ENCODE results near the gene MTURN. TPM values are rescaled to one million over a fixed set of nuclear protein-coding genes. Genes with fewer than 3 reads are reported as not detected.
"Not testable (repeated sequence)": the region's sequence is repeated elsewhere in the genome, so short reads cannot be mapped to it uniquely, and the experiment has no call there.

MTURN gene
- 8.5 and 16.0 TPM in 2 replicates for total RNA-seq (2014; rRNA removed; shearing (Covaris generic))

DNA sequence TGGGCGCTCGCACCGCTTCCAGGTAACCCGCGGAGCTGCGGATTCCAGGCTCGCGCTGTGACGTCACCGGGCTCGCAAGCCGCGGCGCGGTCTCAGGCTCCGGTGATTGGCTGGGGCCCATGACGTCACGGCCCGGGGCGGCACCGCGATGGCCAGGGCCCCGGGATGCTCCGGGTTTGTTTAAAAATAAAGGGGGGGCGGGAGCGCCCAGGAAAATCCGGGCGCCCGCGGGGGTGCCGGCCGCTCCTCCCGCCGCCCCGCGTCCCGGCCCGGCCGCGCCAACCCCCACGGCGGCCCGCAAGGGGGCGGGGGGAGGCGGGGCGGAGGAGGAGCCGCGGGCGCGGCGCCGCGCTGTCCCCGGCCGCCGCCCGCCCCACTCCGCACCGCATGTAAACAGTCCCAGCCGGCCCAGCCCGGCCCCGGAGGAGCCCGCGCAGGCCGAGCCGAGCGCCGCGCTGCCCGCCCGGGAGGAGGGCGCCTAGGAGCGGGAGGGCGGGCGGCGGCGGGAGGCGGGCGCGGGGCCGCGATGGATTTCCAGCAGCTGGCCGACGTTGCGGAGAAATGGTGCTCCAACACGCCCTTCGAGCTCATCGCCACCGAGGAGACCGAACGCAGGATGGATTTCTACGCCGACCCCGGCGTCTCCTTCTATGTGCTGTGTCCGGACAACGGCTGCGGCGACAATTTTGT, at the start of gene MTURN:
Gene MTURN, plus strand, starts transcription at position 376 of the 690 bp plus-strand sequence. Its CDS starts 151 bp downstream, at position 527.
- Histone ChIP-seq H3K4me3 (peak within 1 kb of the TSS; percentile 91), H3K27ac (peak within 1 kb of the TSS; percentile 78), H3K9me3 (replicated peaks) (no peaks in the 10 kb centered on the region; the same call in 1 of the 2 replicates), H3K36me3 (peaks cover 7% of the 10 kb centered on the region), H3K4me1 (replicated peaks) (peaks cover 15% of the 10 kb centered on the region), H3K27me3 (replicated peaks) (no peaks in the 10 kb centered on the region)
- peak; percentile 79 to 86 for DNase-seq (ENCODE audit: low read depth in 1 of 2, low spot score in 2 of 2)

DNA sequence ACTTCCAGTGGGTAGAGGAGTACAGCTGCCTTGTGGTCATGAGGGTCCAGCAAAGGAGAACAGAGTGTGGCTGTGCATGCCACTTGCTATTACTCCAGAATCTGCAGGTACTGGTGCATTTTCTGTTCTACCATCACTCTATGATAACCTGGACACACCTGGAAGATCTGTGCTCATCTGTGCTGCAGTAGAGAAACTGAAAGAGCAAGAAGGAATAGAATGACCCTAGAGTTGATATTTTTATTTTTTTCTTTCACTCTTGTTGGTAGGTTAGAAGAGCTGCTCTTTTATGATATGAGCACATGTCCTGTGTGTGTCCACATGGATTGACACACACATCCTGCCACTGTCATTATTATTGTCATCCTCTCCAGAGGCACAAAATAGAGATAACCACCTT, 48.3 kb upstream of the MTURN start:
- Histone ChIP-seq H3K36me3 (no peaks in the 10 kb centered on the region), H3K27ac (no peak overlapping the region), H3K9me3 (replicated peaks) (no peaks in the 10 kb centered on the region), H3K4me1 (replicated peaks) (peaks cover 4% of the 10 kb centered on the region), H3K27me3 (replicated peaks) (no peaks in the 10 kb centered on the region), H3K4me3 (no peak overlapping the region)
- DNase-seq (ENCODE audit: low read depth in 1 of 2, low spot score in 2 of 2): no peak

DNA sequence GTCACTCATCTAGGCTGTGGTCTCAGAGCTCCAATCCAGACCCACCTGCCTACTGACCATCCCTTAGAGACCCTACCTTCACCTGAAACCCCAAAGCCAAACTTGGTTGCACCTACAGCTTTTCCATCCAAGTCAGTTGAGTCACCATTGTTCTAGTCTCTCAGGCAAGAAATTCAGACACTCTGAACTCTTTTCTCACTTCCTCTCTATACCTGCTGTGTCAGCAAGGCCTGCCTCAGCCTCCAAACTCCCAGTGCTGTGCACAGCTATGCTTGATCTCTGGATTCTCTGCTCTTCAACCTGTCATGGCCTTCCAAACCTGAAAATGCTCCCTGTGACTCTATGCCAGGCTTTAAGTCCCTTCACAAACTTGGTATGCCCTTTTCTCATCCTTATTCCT, 47.4 kb upstream of the MTURN start:
- Histone ChIP-seq H3K9me3 (replicated peaks) (no peaks in the 10 kb centered on the region; the same call in 1 of the 2 replicates), H3K27ac (no peak overlapping the region), H3K36me3 (no peaks in the 10 kb centered on the region), H3K4me3 (no peak overlapping the region), H3K4me1 (replicated peaks) (peaks cover 10% of the 10 kb centered on the region), H3K27me3 (replicated peaks) (no peaks in the 10 kb centered on the region)
- no peak for DNase-seq (ENCODE audit: low read depth in 1 of 2, low spot score in 2 of 2)

DNA sequence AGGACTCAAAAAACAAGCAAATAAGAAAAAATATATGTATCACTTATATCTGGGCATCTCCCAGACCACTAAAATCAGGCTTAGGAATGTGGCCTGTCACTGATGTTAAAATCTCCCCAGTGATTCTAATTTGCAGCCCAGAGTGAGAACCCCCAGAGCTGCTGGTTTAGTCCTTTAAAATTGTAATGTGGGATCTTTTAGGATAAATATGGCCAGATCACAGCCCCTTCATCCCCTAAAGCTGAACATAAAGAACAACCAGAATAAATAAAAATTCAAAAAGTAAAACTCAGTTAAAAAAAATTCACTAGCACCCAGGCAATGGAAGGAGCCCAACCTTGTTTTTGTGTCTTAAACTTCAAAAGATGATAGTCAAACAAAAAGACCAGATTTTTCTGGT, 46.4 kb upstream of the MTURN start:
- no peaks in the 10 kb centered on the region for H3K27me3 ChIP-seq (replicated peaks)
- H3K36me3 ChIP-seq: no peaks in the 10 kb centered on the region
- H3K9me3 ChIP-seq (replicated peaks): no peaks in the 10 kb centered on the region; the same call in 1 of the 2 replicates
- H3K4me1 ChIP-seq (replicated peaks): peaks cover 10% of the 10 kb centered on the region
- no peak for DNase-seq (ENCODE audit: low read depth in 1 of 2, low spot score in 2 of 2)
- no peak overlapping the region for H3K27ac ChIP-seq
- no peak overlapping the region for H3K4me3 ChIP-seq

DNA sequence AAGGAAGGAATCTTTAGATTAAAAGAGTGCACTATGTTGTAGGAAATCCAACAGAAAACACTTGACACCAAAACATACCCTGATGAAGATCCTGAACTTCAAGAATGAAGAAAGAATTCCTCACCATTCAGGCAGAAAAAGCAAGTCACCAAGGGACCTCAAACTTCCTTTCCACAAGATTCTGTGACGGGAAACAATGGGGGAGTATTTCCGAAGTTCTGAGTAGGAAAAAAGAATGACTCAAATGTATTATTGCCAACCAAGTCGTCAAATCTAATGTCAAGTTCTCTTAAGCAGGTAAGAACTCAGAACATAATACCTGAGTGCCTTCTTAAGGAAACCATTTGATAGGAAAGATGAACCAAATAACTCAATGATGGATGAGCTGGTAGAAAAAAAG, 44.7 kb upstream of the MTURN start:
- no peak overlapping the region for H3K4me3 ChIP-seq
- no peak for DNase-seq (ENCODE audit: low read depth in 1 of 2, low spot score in 2 of 2)
- H3K36me3 ChIP-seq: no peaks in the 10 kb centered on the region
- no peaks in the 10 kb centered on the region for H3K27me3 ChIP-seq (replicated peaks)
- no peak overlapping the region for H3K27ac ChIP-seq
- no peaks in the 10 kb centered on the region; the same call in 1 of the 2 replicates for H3K9me3 ChIP-seq (replicated peaks)
- peaks cover 10% of the 10 kb centered on the region for H3K4me1 ChIP-seq (replicated peaks)

DNA sequence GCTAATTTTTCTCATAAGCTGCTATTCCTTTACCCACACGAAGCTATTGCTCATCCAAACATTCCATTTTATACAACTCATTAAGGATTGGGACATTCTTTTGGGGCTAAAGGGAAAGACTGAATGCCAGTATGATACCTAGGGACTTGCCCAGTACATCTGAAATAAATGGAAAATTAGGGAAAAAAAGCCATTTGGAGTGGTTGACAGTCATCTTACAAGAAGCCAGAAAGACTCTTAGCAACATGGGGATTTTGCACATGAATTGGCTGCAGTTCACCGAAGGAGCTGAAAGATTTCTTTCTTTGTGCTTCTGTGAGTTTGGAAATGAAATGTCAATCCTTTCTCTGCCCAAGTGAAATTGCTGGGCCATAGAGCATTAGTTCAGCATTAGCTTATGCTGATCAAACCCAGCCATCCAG, 43.3 kb upstream of the MTURN start:
- H3K4me3 ChIP-seq: no peak overlapping the region

DNA sequence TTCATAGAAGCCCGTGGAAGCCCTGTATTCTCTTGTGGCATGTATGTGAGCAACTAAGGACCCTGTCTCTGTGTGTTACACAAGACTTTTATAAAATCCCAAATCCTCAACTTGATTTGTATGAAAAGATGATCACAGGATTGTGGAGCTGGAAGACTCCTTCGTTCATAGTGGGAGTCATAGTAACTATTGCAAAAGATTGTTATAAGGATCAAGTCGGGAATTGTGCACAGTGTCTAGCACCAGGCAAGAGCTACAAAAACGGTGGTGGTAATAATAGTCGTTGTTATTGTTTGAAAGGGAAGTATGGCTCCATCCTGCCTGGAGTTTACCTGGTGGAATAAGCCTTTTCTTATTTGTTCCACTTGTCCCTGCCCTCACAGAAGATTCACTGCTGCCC, 42.8 kb upstream of the MTURN start:
- Histone ChIP-seq H3K36me3 (no peaks in the 10 kb centered on the region), H3K4me3 (no peak overlapping the region), H3K27ac (peak overlapping the region; percentile 46), H3K27me3 (replicated peaks) (no peaks in the 10 kb centered on the region), H3K4me1 (replicated peaks) (peaks cover 10% of the 10 kb centered on the region), H3K9me3 (replicated peaks) (no peaks in the 10 kb centered on the region; the same call in 1 of the 2 replicates)
- no peak for DNase-seq (ENCODE audit: low read depth in 1 of 2, low spot score in 2 of 2)

More for the DNA sequence above, 43.3 kb upstream of the MTURN start:
- Histone ChIP-seq H3K4me1 (replicated peaks) (peaks cover 10% of the 10 kb centered on the region), H3K27ac (peak overlapping the region; percentile 46), H3K9me3 (replicated peaks) (no peaks in the 10 kb centered on the region; the same call in 1 of the 2 replicates), H3K27me3 (replicated peaks) (no peaks in the 10 kb centered on the region), H3K36me3 (no peaks in the 10 kb centered on the region)
- peak in 1 of 2 experiments; percentile 63 for DNase-seq (ENCODE audit: low read depth in 1 of 2, low spot score in 2 of 2)

DNA sequence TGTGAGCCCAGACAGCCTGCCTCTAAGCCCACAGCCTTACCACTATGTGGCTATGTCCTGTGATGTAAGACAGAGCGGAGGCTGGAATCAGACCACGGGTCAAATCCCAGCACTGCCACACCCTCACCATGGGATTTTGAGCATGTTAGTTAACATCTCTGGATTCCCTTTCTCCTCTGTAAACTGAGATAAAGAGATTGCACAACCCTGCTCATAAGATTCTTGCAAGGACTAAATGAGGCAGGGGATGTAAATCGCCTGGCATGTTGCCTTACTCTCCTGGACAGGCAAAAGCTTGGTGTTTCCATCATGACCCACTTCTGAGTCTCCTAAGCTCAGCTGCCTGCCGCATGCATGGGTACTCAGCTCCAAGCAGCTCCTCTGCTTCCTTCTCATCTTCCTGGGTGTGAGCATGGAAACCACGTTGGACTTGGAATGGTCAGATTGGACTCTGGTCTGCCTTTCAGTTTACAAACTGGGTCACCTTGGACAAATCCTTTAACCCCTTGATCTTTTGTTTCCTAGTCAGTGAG, 41.3 kb upstream of the MTURN start:
- Histone ChIP-seq H3K27ac (no peak overlapping the region), H3K36me3 (no peaks in the 10 kb centered on the region), H3K27me3 (replicated peaks) (no peaks in the 10 kb centered on the region), H3K9me3 (replicated peaks) (no peaks in the 10 kb centered on the region; the same call in 1 of the 2 replicates), H3K4me1 (replicated peaks) (peaks cover 10% of the 10 kb centered on the region), H3K4me3 (no peak overlapping the region)
- DNase-seq (ENCODE audit: low read depth in 1 of 2, low spot score in 2 of 2): no peak

DNA sequence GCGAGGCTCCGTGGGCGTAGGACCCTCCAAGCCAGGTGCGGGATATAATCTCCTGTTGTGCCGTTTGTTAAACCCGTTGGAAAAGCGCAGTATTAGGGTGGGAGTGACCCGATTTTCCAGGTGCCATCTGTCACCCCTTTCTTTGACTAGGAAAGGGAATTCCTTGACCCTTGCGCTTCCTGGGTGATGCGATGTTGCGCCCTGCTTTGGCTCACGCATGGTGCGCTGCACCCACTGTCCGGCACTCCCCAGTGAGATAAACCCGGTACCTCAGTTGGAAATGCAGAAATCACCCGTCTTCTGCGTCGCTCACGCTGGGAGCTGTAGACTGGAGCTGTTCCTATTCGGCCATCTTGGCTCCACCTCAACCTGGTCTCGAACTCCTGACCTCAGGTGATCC, 36.2 kb upstream of the MTURN start:
- H3K36me3 ChIP-seq; H3K4me1 ChIP-seq (replicated peaks); H3K9me3 ChIP-seq (replicated peaks); H3K27ac ChIP-seq; H3K27me3 ChIP-seq (replicated peaks); DNase-seq (ENCODE audit: low read depth in 1 of 2, low spot score in 2 of 2); H3K4me3 ChIP-seq: not testable (repeated sequence)

DNA sequence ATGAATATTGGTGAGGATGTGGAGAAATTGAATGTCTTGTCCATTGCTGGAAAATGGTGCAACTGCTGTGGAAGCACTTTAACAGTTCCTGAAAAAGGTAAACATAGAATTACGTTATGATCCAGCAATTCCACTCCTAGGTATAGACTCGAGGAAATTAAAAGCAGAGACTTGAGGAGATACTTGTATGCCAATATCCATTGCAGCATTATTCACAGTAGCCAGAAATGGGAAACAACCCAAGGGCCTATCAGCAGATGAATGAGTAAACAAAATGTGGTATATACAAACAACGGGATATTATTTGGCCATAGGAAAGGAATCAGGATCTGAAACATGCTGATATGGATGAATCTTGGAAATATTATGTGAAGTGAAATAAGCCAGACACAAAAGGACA, 32.5 kb upstream of the MTURN start:
- no peak overlapping the region for H3K27ac ChIP-seq
- no peak for DNase-seq (ENCODE audit: low read depth in 1 of 2, low spot score in 2 of 2)
- no peaks in the 10 kb centered on the region for H3K27me3 ChIP-seq (replicated peaks)
- no peak overlapping the region for H3K4me3 ChIP-seq
- no peaks in the 10 kb centered on the region for H3K36me3 ChIP-seq
- H3K4me1 ChIP-seq (replicated peaks): no peaks in the 10 kb centered on the region
- no peaks in the 10 kb centered on the region for H3K9me3 ChIP-seq (replicated peaks)

DNA sequence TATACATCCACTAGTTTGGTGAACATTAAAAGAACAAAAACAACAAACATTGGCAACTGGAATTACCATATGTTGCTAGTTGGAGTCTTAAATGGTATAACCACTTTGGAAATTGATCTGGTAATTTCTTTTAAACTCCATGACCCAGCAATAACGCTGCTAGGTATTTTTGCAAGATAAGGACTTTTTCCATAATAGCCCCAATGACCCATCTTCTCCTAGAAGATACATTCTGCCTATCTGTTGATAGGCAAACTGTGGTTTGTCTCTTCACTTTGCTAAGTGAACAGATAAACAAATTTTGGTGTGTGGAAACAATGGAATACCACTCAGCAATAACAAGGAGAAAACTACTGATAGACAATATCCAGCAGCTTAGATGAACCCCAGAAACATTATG, 30.6 kb upstream of the MTURN start:
- Histone ChIP-seq H3K27ac (no peak overlapping the region), H3K36me3 (no peaks in the 10 kb centered on the region), H3K4me3 (no peak overlapping the region), H3K27me3 (replicated peaks) (no peaks in the 10 kb centered on the region), H3K4me1 (replicated peaks) (no peaks in the 10 kb centered on the region), H3K9me3 (replicated peaks) (no peaks in the 10 kb centered on the region)
- DNase-seq (ENCODE audit: low read depth in 1 of 2, low spot score in 2 of 2): no peak

DNA sequence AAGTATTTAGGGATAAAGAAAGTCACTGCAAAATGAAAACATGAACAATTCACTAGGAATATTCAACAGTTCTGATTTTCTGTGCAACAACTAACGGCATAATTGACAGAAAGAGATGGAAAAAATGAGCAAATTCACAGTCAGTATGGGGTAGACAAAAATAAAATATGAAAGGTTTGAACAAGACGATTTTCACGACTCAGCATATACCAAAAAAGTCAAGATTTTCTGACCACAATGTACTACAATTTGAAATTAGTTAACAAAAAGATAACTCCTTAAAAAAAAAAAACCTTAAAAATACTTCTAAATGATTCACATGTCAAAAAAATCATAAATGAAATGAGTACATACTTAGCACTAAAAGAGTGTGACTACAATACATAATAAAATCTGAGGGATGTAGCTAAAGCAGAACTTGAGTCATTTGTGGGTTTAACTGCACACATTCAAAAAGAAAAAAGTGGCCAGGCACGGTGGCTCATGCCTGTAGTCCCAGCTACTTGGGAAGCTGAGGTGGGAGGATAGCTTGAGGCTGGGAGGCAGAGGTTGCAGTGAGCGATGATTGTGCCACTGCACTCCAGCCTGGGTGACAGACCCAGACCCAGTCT, 22.6 kb upstream of the MTURN start:
- Histone ChIP-seq H3K36me3 (no peaks in the 10 kb centered on the region), H3K4me3 (no peak overlapping the region), H3K27me3 (replicated peaks) (no peaks in the 10 kb centered on the region), H3K27ac (no peak overlapping the region), H3K9me3 (replicated peaks) (peaks cover 3% of the 10 kb centered on the region; the same call in 1 of the 2 replicates), H3K4me1 (replicated peaks) (no peaks in the 10 kb centered on the region)
- DNase-seq (ENCODE audit: low read depth in 1 of 2, low spot score in 2 of 2): no peak

DNA sequence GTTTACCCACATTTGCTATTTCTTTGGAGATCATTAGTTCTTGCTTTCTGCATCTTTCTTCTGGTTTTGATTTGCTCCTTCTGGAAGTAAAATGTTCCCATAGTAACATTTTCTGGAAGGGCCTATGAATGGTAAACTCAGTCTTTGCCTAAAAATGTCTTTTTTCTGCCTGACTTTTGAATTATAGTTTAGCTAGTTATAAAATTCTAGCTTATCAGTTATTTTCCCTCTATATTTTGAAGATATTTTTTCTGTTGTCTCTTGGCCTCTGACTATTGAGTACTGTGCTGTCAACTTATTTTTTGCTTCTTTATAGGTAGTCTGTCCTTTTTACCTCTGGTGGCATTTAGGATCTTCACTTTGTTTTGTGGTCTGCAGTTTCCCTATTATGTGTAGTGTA, 21.6 kb upstream of the MTURN start:
- Histone ChIP-seq H3K4me3 (no peak overlapping the region), H3K27ac (no peak overlapping the region), H3K27me3 (replicated peaks) (no peaks in the 10 kb centered on the region), H3K9me3 (replicated peaks) (peaks cover 3% of the 10 kb centered on the region; the same call in 1 of the 2 replicates), H3K4me1 (replicated peaks) (no peaks in the 10 kb centered on the region), H3K36me3 (no peaks in the 10 kb centered on the region)
- DNase-seq (ENCODE audit: low read depth in 1 of 2, low spot score in 2 of 2): no peak

DNA sequence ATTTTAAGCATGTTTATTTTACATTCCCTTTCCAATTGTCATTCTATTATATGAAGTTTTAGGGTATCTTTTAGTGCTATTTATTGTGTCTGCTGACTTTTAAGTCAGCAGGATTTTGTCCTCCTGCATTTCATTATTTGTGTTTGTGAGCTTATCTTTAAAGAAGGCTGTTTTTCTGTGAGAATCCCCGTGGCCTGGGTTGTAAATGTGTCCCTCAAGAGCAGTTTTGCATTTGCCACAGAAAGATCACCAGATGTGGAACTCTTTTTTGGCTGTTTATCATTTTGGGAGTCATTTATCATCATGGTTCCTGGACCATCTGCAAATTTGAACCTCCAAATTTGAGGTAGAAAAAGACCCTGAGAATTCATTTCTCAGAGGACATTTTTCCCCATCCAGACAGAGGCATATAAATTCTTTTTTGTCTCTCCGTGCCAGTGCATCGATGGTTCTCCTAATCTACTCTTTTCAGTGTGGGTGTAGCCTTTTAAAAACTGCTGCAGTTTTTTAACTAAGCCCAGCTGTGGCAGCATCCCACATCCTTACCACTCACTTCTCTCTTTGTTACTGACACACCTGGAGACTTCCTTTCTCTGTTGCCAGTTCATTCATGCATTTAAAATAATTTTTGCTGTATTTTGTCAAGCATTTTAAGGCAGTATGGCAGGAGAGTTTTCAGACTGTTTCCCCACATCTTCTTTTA, 20.1 kb upstream of the MTURN start:
- DNase-seq (ENCODE audit: low read depth in 1 of 2, low spot score in 2 of 2): no peak
- no peak overlapping the region for H3K27ac ChIP-seq
- H3K9me3 ChIP-seq (replicated peaks): peaks cover 3% of the 10 kb centered on the region; the same call in 1 of the 2 replicates
- no peaks in the 10 kb centered on the region for H3K27me3 ChIP-seq (replicated peaks)
- no peaks in the 10 kb centered on the region for H3K36me3 ChIP-seq
- no peaks in the 10 kb centered on the region for H3K4me1 ChIP-seq (replicated peaks)
- H3K4me3 ChIP-seq: no peak overlapping the region
